ENCODE data around the gene RAD9A.

Gene RAD9A

GRCh38 chr11:67408437-67409200 lies 16.8 kb downstream of the RAD9A start:
- DNase-seq, result peak in 1 of 56 donors; percentile 38

GRCh38 chr11:67409261-67409666 lies 17.5 kb downstream of the RAD9A start:
- peak in 1 of 56 donors; percentile 45 for DNase-seq

GRCh38 chr11:67409781-67410368 lies 18.1 kb downstream of the RAD9A start:
- peak in 4 of 56 donors; percentile 56 to 85 (median 70) for DNase-seq

GRCh38 chr11:67410369-67410831 lies 18.6 kb downstream of the RAD9A start:
- peak in 54 of 56 donors; percentile 24 to 94 (median 82) for DNase-seq

GRCh38 chr11:67410984-67411784 lies 19.4 kb downstream of the RAD9A start:
- DNase-seq, result peak in 1 of 56 donors; percentile 61

GRCh38 chr11:67411785-67412152 lies 20.0 kb downstream of the RAD9A start:
- peak in 34 of 56 donors; percentile 14 to 80 (median 48) for DNase-seq

- no peak for DNase-seq
Measured at GRCh38 chr11:67412495-67413179, 20.9 kb downstream of the RAD9A start.

GRCh38 chr11:67413266-67413849 lies 21.6 kb downstream of the RAD9A start:
- DNase-seq, result peak in 3 of 56 donors; percentile 27 to 38 (median 35)

GRCh38 chr11:67415501-67416304 lies 23.9 kb downstream of the RAD9A start, which contains the start of gene CARNS1:
CARNS1 (plus strand) TSS chr11:67415678; CDS start chr11:67416200, 522 bp downstream.
- peak in 39 of 56 donors; percentile 25 to 88 (median 72) for DNase-seq

GRCh38 chr11:67416416-67417335 lies 24.9 kb downstream of the RAD9A start:
- peak in 17 of 56 donors; percentile 16 to 56 (median 34) for DNase-seq

- peak in 1 of 56 donors; percentile 54 for DNase-seq
Measured at GRCh38 chr11:67417425-67417824, 25.6 kb downstream of the RAD9A start.

GRCh38 chr11:67418476-67419281 lies 26.9 kb downstream of the RAD9A start:
- DNase-seq, result peak in 5 of 56 donors; percentile 10 to 43 (median 34)

GRCh38 chr11:67419325-67420049 lies 27.7 kb downstream of the RAD9A start:
- no peak for DNase-seq

GRCh38 chr11:67420147-67420645 lies 28.4 kb downstream of the RAD9A start:
- no peak for DNase-seq

- peak; percentile 44 to 96 (median 85) for DNase-seq
Measured at GRCh38 chr11:67420646-67421429, 29.1 kb downstream of the RAD9A start.
